DND-41 (cell line): ENCODE data around the gene GHITM.

Experiments
- CTCF ChIP-seq: IDR thresholded peaks from 2 replicates; pipeline ENCODE4 v1.5.1; 2012; ENCODE audit warnings: borderline replicate concordance, low read length, moderate library complexity, mild to moderate bottlenecking; ENCODE audit not compliant: poor library complexity, severe bottlenecking; ENCODE audit errors: extremely low read depth
- EZH2 ChIP-seq: IDR thresholded peaks from 3 replicates; pipeline ENCODE4 v1.6.1; 2012; ENCODE audit warnings: borderline replicate concordance, low read depth, mild to moderate bottlenecking, moderate library complexity, low read length, inconsistent platforms; ENCODE audit not compliant: severe bottlenecking

GRCh38 chr10:84177541-84178141, 38.3 kb downstream of the GHITM start:
- no peak for TF ChIP-seq CTCF
- no peak for TF ChIP-seq EZH2
